ENCODE data around the gene PTCHD1.

- no peak for TF ChIP-seq CTCF (IDR thresholded peaks at IDR 0.05; ENCODE audit: insufficient read depth, low read depth, low read length)
- TF ChIP-seq EZH2 (IDR thresholded peaks at IDR 0.05; ENCODE audit: insufficient read depth, low read length) = no peak
These were observed 10.2 kb downstream of the PTCHD1 start for GRCh38 chrX:23344904-23345271.

Data from astrocyte (in vitro differentiated cells and primary cell).